GM23248 (cell line): ENCODE data around the gene ABHD14A.

ENCODE experiments used
- EZH2 ChIP-seq: fragments of 200-600 bp; sonication (generic); IDR thresholded peaks from 2 replicates; pipeline ENCODE4 v1.6.1; 2018; ENCODE audit warnings: antibody characterized with exemption, mild to moderate bottlenecking; ENCODE audit not compliant: insufficient read depth, poor library complexity, severe bottlenecking
- EZH2phosphoT487 ChIP-seq: fragments of 200-600 bp; sonication (generic); IDR thresholded peaks from 2 replicates; pipeline ENCODE4 v1.6.1; 2018; ENCODE audit warnings: antibody characterized with exemption, moderate library complexity, mild to moderate bottlenecking, low read depth; ENCODE audit not compliant: insufficient read depth

GRCh38 chr3:51945926-51946705, 28.7 kb upstream of the ABHD14A start:
- TF ChIP-seq EZH2 (no peak), EZH2phosphoT487 (no peak)
